Keratinocyte (primary cell): ENCODE measurements around the gene RCSD1. TPM values are rescaled to one million over a fixed set of nuclear protein-coding genes. Genes with fewer than 3 reads are reported as not detected.

Experiments used
- DNase-seq: peaks from one replicate; pipeline ENCODE4 v3.0.0-alpha.2; 2011; ENCODE audit warnings: low read depth, missing footprints, low spot score
- FAIRE-seq: peaks from 2 replicates; lab custom pipeline; 2011; peaks lifted over from hg19 to GRCh38; lab: Jason Lieb, UNC
- H2AFZ ChIP-seq: 2 replicates; pipeline ENCODE4 v1.6.0; 2012; ENCODE audit warnings: low read length, control low read depth, inconsistent platforms; ENCODE audit not compliant: control insufficient read depth
- H3K27ac ChIP-seq: 2 replicates; pipeline ENCODE4 v1.5.1; 2011; ENCODE audit warnings: low read length; ENCODE audit not compliant: control insufficient read depth, insufficient read depth
- H3K27me3 ChIP-seq: 3 replicates; pipeline ENCODE4 v1.6.0; 2011; ENCODE audit warnings: low read length; ENCODE audit not compliant: control insufficient read depth, insufficient read depth; ENCODE audit errors: extremely low read depth
- H3K36me3 ChIP-seq, 2 experiments: 2 replicates in 1 of 2; 3 replicates in 1 of 2; pipeline ENCODE4 v1.5.1; 2011; ENCODE audit warnings: low read length in 2 of 2, mild to moderate bottlenecking in 1 of 2; ENCODE audit not compliant: control insufficient read depth in 2 of 2, insufficient read depth in 2 of 2; ENCODE audit errors: extremely low read depth in 1 of 2
- H3K4me1 ChIP-seq: 3 replicates; pipeline ENCODE4 v1.5.1; 2011; ENCODE audit warnings: low read length; ENCODE audit not compliant: control insufficient read depth, insufficient read depth; ENCODE audit errors: extremely low read depth
- H3K4me2 ChIP-seq: 3 replicates; pipeline ENCODE4 v1.6.0; 2011; ENCODE audit warnings: low read depth, low read length; ENCODE audit not compliant: control insufficient read depth, insufficient read depth; ENCODE audit errors: extremely low read depth
- H3K4me3 ChIP-seq, 3 experiments: fragments of 200-600 bp in 1 of 3; sonication (generic) in 1 of 3; 2 replicates in 2 of 3; 3 replicates in 1 of 3; pipeline ENCODE4 v1.5.1; 2011 to 2016; ENCODE audit warnings: low read length in 3 of 3, mild to moderate bottlenecking in 3 of 3, control low read depth in 2 of 3, inconsistent platforms in 1 of 3, low read depth in 1 of 3, mixed read lengths in 1 of 3, mixed run types in 1 of 3, moderate library complexity in 1 of 3; ENCODE audit not compliant: control insufficient read depth in 2 of 3, insufficient read depth in 2 of 3; ENCODE audit errors: extremely low read depth in 1 of 3
- H3K79me2 ChIP-seq: 2 replicates; pipeline ENCODE4 v1.6.0; 2012; ENCODE audit warnings: low read length; ENCODE audit not compliant: control insufficient read depth, insufficient read depth
- H3K9ac ChIP-seq: 3 replicates; pipeline ENCODE4 v1.6.0; 2011; ENCODE audit warnings: low read length; ENCODE audit not compliant: control insufficient read depth, insufficient read depth; ENCODE audit errors: extremely low read depth
- H3K9me1 ChIP-seq: 3 replicates; pipeline ENCODE4 v1.6.0; 2011; ENCODE audit warnings: low read length; ENCODE audit not compliant: control insufficient read depth, insufficient read depth; ENCODE audit errors: extremely low read depth
- H3K9me3 ChIP-seq: 2 replicates; pipeline ENCODE4 v1.5.1; 2012; ENCODE audit warnings: low read depth, low read length; ENCODE audit not compliant: control insufficient read depth
- H4K20me1 ChIP-seq: 3 replicates; pipeline ENCODE4 v1.6.0; 2011; ENCODE audit warnings: low read length; ENCODE audit not compliant: control insufficient read depth, insufficient read depth; ENCODE audit errors: extremely low read depth
- CTCF ChIP-seq, 3 experiments: IDR thresholded peaks in 1 of 3; conservative IDR thresholded peaks in 1 of 3; optimal IDR thresholded peaks in 1 of 3; 2 replicates in 2 of 3; 3 replicates in 1 of 3; pipeline versions ENCODE3 to v1.5.1; 2011; ENCODE audit warnings: low read length in 3 of 3, mild to moderate bottlenecking in 3 of 3, moderate library complexity in 2 of 3, control low read depth in 1 of 3, inconsistent platforms in 1 of 3; ENCODE audit not compliant: insufficient read depth in 2 of 3; ENCODE audit errors: extremely low read depth in 1 of 3
- EZH2 ChIP-seq: IDR thresholded peaks from one replicate; pipeline ENCODE4 v1.6.1; 2012; ENCODE audit warnings: inconsistent platforms, mild to moderate bottlenecking, low read length, moderate library complexity
- dilution Hi-C: fragments of 300-500 bp; cut with MboI; formaldehyde crosslinking; loops from one replicate; pipeline ENCODE4 v1.7.0; 2020; ENCODE audit warnings: low sequenced_read_pairs; ENCODE audit not compliant: extremely low pct_ligation_motif_present
- polyA plus RNA-seq, 5 experiments: library from polyadenylated mRNA; depleted of rRNA in 3 of 5; stranded (reverse) in 3 of 5; stranded (forward) in 1 of 5; unstranded in 1 of 5; fragments of >200 nt; gene quantifications; 1 replicate in 1 of 5; 2 replicates in 3 of 5; 3 replicates in 1 of 5; pipeline versions ENCODE4 v1.2.1 to v1.2.3, GENCODE V29; 2011 to 2012; ENCODE audit warnings: missing spikeins in 2 of 5, low read depth in 1 of 5, low replicate concordance in 1 of 5

Gene RCSD1
- polyA plus RNA-seq, 1 donor (not counting 4 experiments of a cell fraction or from before 2014, with no cell fraction given) = 0.03 TPM

DNA sequence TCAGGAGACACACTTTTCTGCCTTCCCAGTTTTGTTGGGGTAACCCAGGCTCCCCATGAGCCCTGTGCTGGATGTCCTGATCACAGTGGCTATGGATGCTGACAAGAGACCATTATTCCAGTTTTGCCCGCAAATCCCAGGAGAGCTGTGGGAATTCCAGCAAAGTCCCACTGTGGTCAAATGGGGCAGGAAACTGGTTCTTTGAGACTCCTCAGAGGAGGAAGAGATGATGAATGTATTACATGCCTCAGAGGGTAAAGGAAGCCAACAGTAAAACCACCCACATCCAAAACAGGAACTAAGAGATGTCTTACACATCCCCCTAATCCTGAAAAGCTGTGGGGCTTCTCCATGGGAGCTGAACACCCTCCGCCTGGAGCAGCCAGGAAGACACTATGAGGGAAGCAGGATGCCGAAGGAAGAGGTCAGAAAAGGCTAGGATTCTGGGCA, 78.9 kb downstream of the RCSD1 start:
- dilution Hi-C loops = no loop called here
- TF ChIP-seq EZH2 (no peak), CTCF (optimal IDR thresholded peaks at IDR 0.05 in 1 of 3, IDR thresholded peaks at IDR 0.05 in 1 of 3, conservative IDR thresholded peaks at IDR 0.05 in 1 of 3; ENCODE audit: extremely low read depth in 1 of 3, insufficient read depth in 2 of 3, low read length in 3 of 3) (no peak)

DNA sequence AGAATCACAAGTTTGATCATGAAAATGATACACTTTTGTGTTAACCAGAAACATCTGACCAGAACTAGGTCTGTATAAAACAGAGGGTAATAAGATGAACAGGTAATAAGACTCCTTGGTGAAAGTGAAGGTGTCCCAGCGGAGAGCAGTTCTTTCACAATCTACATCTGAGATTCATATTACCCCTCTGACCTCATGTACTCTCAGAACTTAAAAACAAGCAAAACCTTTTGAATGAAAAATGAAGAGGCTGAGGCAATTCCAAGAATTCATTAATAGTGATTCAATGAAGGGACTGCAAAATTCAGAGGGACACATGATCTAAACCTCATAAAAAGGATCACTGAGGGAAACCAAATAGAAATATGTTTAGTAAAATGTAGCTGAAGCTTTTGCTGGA, 80.8 kb downstream of the RCSD1 start:
- no peaks in the 10 kb centered on the region for H3K9me1 ChIP-seq
- no peak overlapping the region for H3K9ac ChIP-seq
- no peak for DNase-seq
- H3K79me2 ChIP-seq = no peaks in the 10 kb centered on the region
- FAIRE-seq = no peak
- H3K27me3 ChIP-seq = no peaks in the 10 kb centered on the region
- H2AFZ ChIP-seq = no peak overlapping the region
- H3K4me3 ChIP-seq = no peak overlapping the region
- dilution Hi-C loops = no loop called here
- no peaks in the 10 kb centered on the region for H4K20me1 ChIP-seq
- H3K36me3 ChIP-seq = no peaks in the 10 kb centered on the region
- H3K9me3 ChIP-seq = no peaks in the 10 kb centered on the region
- no peak for TF ChIP-seq EZH2
- peaks cover 12% of the 10 kb centered on the region for H3K4me1 ChIP-seq
- H3K27ac ChIP-seq = no peak overlapping the region
- H3K4me2 ChIP-seq = no peak overlapping the region

More for the DNA sequence above, 78.9 kb downstream of the RCSD1 start:
- no peak for DNase-seq
- no peaks in the 10 kb centered on the region for H3K27me3 ChIP-seq
- H3K27ac ChIP-seq = no peak overlapping the region
- no peak for FAIRE-seq
- no peaks in the 10 kb centered on the region for H3K79me2 ChIP-seq
- H3K9me1 ChIP-seq = no peaks in the 10 kb centered on the region
- H3K9me3 ChIP-seq = no peaks in the 10 kb centered on the region
- peaks cover 8% of the 10 kb centered on the region for H3K4me1 ChIP-seq
- H3K9ac ChIP-seq = no peak overlapping the region
- no peak overlapping the region for H3K4me2 ChIP-seq
- H3K4me3 ChIP-seq = no peak overlapping the region
- no peak overlapping the region for H2AFZ ChIP-seq
- no peaks in the 10 kb centered on the region for H3K36me3 ChIP-seq
- H4K20me1 ChIP-seq = no peaks in the 10 kb centered on the region

DNA sequence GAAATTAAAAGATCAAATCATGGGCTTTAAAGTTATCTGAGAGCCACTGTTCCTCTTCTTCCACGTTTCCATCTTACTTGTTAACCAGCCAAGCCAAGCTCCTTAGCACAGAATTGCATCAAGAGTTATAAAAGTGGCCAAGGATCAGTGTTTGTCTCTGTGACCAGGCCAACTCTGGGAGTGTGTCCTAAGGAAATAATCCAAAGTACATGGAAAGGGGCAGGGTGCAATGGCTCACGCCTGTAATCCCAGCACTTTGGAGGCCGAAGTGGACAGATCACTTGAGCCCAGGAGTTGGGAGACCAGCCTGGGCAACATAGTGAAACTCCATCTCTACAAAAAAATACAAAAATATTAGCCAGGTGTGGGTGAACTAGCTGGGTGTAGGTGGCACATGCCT, 81.8 kb downstream of the RCSD1 start:
- Histone ChIP-seq H4K20me1 (no peaks in the 10 kb centered on the region), H3K79me2 (no peaks in the 10 kb centered on the region), H3K4me3 (no peak overlapping the region), H2AFZ (no peak overlapping the region), H3K27me3 (no peaks in the 10 kb centered on the region), H3K4me2 (no peak overlapping the region), H3K9me1 (no peaks in the 10 kb centered on the region), H3K36me3 (no peaks in the 10 kb centered on the region), H3K27ac (no peak overlapping the region), H3K4me1 (peaks cover 12% of the 10 kb centered on the region), H3K9ac (no peak overlapping the region), H3K9me3 (no peaks in the 10 kb centered on the region)
- no peak for FAIRE-seq
- no peak for DNase-seq
- dilution Hi-C loops = no loop called here
- no peak for TF ChIP-seq CTCF (optimal IDR thresholded peaks at IDR 0.05 in 1 of 3, IDR thresholded peaks at IDR 0.05 in 1 of 3, conservative IDR thresholded peaks at IDR 0.05 in 1 of 3; ENCODE audit: extremely low read depth in 1 of 3, insufficient read depth in 2 of 3, low read length in 3 of 3)
- TF ChIP-seq EZH2 = no peak
